Kidney tubule cell (primary cell): ENCODE results near the gene ERN1.
"Not testable (repeated sequence)": the region's sequence is repeated elsewhere in the genome, so short reads cannot be mapped to it uniquely, and the experiment has no call there.

ENCODE experiments used
- DNase-seq: peaks from one replicate; pipeline ENCODE4 v3.0.0-alpha.2; 2018; ENCODE audit warnings: low spot score

Gene ERN1

GRCh38 chr17:64025732-64026294 is 104.1 kb downstream of the ERN1 start:
- peak; percentile 73 for DNase-seq

DNA sequence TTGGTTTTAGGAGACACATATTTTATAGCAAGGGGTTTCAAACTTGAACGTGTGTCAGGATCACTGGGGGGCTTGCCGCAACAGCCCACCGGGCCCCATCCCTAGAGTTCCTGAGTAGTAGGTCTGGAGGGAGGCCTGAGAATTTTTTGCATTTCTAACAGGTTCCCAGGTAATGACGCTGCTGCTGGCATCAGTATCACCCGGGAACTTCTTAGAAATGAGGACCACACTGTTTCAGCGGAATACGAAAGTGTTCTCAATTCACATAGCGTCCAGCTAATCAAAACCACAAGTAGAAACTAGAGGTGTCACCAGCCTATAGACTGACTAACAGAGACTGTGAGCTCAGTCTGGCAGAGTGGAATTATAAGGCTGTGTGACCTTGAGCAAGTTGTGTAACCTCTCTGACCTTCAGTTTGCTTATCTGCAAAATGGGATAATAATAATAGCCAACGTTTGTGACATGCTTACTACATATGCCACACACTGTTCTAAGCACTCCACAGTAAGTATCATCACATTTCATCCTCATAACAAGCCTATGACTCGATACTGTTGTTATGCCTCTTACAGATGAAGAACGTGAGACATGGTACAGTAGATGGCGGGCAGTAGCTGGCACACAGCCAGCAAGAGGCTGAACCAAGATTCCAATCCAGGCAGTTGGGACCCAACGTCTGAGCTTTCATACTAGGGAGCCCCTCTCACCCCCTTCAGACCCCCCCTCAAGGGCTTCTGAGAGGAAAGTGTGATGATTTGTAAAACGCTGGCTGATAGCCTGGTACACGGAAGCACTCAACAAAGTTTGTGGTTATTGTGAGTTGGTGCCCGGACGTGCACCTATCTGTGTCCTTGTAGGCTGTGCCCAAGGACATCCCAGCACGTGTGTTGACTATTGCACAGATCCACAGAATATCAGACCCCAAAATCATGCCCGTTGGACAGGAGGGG is 104.9 kb downstream of the ERN1 start:
- DNase-seq, result peak; percentile 60

DNA sequence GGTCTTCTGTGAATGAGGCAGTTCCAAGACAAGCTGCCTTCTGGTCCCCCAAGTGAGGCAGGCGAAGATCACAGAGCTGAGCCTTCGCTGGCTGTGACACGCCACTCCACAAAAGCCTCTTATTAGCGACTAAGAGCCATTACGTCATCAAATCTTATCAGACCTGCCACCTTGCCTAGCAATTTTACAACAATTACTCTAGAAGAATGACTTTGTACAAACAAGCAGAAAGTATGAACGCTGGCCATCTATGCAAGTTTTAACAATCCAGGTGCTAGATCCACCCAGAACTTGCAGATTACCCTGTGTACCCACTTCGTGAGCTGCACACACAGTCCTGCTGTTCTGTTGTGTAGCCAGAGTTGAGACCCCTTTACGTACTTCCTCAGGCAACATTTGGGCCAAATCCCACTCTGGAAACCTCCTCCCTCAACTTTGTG is 105.7 kb downstream of the ERN1 start:
- DNase-seq, result no peak

DNA sequence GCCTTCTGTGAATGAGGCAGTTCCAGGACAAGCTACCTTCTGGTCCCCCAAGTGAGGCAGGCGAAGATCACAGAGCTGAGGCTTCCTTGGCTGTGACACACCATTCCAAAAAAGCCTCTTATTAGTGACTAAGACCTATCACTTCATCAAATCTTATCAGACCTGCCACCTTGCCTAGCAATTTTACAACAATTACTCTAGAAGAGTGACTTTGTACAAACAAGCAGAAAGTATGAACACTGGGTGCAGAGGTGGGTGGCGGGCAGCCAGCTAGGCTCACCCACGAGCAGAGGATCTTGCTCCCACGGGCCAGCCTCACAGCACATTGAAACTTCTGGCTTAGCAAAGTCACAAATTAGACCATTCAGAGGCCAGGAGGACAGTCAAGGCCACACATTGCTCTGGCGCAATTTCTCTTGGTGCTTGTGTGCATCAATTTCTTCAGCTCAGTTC is 107.3 kb downstream of the ERN1 start:
- DNase-seq, result no peak

DNA sequence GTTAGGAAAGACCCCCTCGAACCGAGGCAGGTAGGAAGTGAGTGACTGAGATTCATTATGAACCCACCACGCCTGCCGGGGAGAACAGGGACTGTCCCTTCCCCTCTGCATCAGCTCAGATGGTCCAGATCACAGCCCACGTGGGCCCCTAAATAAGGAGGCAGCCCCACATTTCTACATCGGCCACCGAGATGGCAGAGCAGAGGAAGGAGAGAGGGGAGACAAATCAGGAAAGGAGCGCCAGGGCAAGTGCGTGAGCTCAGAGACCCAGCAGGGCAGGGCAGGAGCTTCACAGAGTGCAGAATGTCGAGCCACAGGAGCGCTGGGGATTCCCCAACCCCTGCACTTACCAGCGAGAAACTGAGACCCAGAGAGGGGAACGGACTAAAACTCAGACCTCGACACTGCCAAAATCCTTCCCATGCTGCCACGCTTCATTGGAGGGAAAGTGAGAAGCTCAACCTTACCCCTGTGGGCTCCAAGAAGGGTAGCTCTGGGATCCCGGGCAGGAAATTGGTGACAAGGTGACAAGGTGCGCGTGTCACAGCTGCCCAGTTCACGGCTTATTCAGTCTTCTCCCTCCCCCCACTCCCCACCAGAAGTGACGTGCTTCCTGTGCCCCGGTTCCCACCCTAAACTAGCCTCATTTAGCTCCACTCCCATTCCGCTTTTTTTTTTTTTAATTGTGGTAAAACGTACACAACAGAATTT is 109.7 kb downstream of the ERN1 start, which contains the start of gene ICAM2:
TSS of gene ICAM2 (minus strand) at position 578 of the 711 bp plus-strand sequence. CDS start 13,942 bp downstream, outside the sequence.
- DNase-seq, result peak; percentile 48

DNA sequence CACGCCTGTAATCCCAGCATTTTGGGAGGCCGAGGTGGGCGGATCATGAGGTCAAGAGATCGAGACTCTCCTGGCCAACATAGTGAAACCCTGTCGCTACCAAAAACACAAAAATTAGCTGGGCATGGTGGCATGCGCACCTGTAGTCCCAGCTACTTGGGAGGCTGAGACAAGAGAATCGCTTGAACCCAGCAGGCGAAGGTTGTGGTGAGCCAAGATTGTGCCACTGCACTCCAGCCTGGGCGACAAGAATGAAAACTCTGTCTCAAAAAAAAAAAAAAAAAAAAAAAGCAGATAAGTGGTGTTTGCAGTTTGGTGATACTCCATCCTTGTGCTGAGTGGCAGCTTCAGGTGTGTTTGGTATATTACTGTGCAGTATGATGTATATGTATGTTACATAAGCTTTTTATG is 110.4 kb downstream of the ERN1 start:
- not testable (repeated sequence) for DNase-seq

DNA sequence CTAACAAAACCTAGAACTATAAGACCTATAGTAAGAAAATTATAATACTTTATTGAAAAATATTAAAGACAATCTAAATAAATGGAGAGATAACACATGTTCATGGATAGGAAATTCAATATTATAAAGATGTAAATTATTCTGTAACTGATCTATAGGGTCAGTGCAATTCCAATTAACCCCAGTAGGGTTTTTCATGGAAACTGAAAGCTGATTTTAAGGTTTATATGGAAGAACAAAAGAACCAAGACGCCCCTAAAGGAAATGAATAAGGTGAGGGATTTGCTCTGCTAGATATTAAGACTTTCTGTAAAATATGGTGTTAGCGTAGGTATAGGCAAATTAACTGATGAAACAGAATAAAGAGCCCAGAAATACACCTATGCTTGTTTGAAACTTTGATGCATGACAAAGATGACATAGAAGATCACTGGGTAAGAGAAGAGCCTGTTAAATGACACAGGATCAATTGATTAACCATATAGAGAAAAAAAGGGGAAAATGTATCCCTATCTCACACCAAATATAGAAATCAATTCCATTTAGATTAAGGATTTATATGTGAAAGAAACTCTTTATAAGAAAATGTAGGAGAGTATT is 112.5 kb downstream of the ERN1 start:
- DNase-seq, result no peak

- DNase-seq, result no peak
Observed at GRCh38 chr17:64016974-64017373, 113.0 kb downstream of the ERN1 start.

GRCh38 chr17:64016231-64016784 is 113.6 kb downstream of the ERN1 start:
- DNase-seq, result no peak

DNA sequence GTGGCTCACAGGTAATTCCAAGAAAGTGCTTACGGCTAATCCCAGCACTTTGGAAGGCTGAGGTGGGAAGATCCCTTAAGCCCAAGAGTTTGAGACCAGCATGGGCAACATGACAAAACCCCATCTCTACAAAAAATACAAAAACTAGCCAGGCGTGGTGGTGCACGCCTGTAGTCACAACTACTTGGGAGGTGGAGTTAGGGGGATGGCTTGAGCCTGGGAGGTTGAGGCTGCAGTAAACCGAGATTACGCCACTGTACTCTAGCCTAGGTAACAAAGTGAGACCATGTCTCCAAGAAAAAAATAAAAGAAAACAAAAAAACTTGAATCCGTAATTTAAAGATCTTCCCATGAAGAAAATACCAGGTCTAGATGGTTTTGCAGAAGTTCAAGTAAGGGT is 114.5 kb downstream of the ERN1 start:
- DNase-seq, result no peak

GRCh38 chr17:64009571-64010402 is 120.2 kb downstream of the ERN1 start:
- peak; percentile 78 for DNase-seq

GRCh38 chr17:64008830-64009229 is 121.1 kb downstream of the ERN1 start:
- DNase-seq, result no peak

DNA sequence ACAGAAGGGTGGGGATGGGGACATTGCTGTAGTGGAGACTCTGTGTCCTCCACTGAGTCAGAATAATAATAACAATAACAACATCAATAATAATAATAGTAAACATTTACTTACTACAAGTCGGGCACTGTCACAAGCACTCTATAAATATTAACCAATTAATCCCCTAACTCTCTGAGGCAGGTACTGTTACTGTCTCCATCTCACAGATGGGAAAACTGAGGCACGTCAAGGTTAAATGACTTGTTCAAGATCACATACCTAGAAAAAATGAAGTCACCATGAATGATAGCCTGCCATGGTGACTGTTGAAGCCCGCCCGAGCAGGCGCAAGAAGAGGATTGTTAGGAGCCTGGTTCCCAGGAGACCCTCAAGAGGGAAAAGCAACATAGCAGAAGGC is 121.6 kb downstream of the ERN1 start:
- no peak for DNase-seq

GRCh38 chr17:64007838-64008282 is 122.1 kb downstream of the ERN1 start:
- DNase-seq, result no peak

- DNase-seq, result not testable (repeated sequence)
Observed at GRCh38 chr17:64007089-64007837, 122.7 kb downstream of the ERN1 start.

GRCh38 chr17:64006361-64007088 is 123.4 kb downstream of the ERN1 start:
- DNase-seq, result no peak

DNA sequence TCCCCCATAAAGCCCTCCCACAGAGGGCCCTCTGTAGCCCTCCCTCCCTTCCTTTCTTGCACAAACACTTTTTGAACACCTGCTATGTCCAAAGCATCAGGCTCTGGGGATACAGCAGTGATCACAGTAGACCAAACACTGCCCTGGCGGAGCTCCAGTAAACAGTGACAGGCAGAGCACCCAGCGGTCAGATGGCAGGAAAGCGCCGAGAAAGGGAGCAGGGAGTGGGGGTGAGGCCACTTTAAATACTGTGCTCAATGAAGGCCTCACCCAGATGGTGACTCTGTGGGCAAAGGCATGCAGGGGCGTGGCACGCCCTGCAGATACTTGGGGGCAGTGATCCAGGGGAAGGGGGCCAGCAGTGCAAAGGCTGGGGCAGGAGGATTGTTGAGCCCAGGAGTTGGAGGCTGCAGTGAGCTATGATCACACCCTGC is 124.2 kb downstream of the ERN1 start:
- peak; percentile 64 for DNase-seq

DNA sequence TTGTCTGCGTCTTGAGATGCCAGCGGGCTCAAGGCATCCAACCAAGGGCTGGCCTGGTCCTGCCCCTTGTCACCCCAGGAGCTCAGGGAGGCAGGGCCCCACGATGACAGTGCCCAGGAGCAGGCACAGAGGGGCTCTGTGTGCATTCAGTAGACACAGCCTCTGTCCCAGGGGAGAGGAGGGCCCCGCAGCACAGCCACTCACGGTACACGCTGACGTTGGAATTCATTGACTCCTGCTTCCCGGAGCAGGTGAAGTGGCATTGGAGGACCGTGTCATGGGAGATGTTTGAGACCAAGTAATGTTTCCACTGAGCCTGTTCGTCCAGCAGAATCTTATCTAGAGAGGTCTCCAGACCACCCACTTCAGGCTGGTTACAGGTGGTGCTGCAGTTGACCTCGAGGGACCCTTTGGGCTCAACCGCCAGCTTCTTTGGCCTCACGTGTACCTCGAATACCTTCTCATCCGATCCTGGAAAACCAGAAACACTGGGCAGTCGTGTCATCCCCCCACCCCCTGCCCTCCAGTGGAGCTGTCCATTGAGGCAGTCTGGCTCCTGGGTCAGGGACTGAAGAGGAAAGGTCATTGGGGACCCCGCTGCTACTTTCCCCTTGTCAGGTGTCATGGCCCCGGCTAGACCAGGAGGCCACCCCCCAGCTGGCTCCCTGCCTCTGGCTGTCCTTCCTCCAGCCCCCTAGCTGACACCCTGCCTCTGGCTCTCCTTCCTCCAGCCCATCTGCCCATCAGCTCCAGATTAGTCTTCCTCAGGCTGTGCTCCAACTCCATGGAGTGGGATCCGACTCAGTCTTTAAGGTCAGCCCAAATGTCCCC is 124.8 kb downstream of the ERN1 start:
- DNase-seq, result no peak
